Astrocyte (in vitro differentiated cells and primary cell): Measurements from ENCODE around the gene CCDC86.

Source experiments
- CTCF ChIP-seq: IDR thresholded peaks from 2 replicates; pipeline ENCODE4 v1.5.1; 2011; ENCODE audit warnings: low read depth, mild to moderate bottlenecking, inconsistent platforms, low read length, moderate library complexity; ENCODE audit not compliant: insufficient read depth
- EZH2 ChIP-seq: IDR thresholded peaks from 2 replicates; pipeline ENCODE4 v1.6.1; 2012; ENCODE audit warnings: mild to moderate bottlenecking, low read length, inconsistent platforms; ENCODE audit not compliant: insufficient read depth

- TF ChIP-seq CTCF, result no peak
- TF ChIP-seq EZH2, result no peak
These were observed 32.8 kb downstream of the CCDC86 start for GRCh38 chr11:60874421-60875365.
